8988T (cell line): ENCODE data around the gene RNF8.
A peak's percentile ranks its signal among the peaks of the same experiment; 100 is the strongest.
"Not testable (repeated sequence)": the region's sequence is repeated elsewhere in the genome, so short reads cannot be mapped to it uniquely, and the experiment has no call there.

ENCODE experiments used
- DNase-seq: peaks from one replicate; pipeline ENCODE4 v3.0.0; 2011

The RNF8 gene

GRCh38 chr6:37321516-37322415 is 32.0 kb upstream of the RNF8 start:
- DNase-seq, result no peak

GRCh38 chr6:37323580-37323979 is 30.2 kb upstream of the RNF8 start:
- no peak for DNase-seq

- DNase-seq, result peak; percentile 51
These were observed 29.4 kb upstream of the RNF8 start for GRCh38 chr6:37324131-37325033.

- DNase-seq, result not testable (repeated sequence)
These were observed 23.4 kb upstream of the RNF8 start for GRCh38 chr6:37330345-37330744.

- no peak for DNase-seq
These were observed 22.7 kb upstream of the RNF8 start for GRCh38 chr6:37331047-37331446.

- DNase-seq, result no peak
These were observed 20.9 kb upstream of the RNF8 start for GRCh38 chr6:37332894-37333293.

- no peak for DNase-seq
These were observed 19.7 kb upstream of the RNF8 start for GRCh38 chr6:37334047-37334446.

- not testable (repeated sequence) for DNase-seq
These were observed 15.5 kb upstream of the RNF8 start for GRCh38 chr6:37338317-37338716.

- no peak for DNase-seq
These were observed 15.0 kb upstream of the RNF8 start for GRCh38 chr6:37338745-37339255.

- no peak for DNase-seq
These were observed 13.8 kb upstream of the RNF8 start for GRCh38 chr6:37339741-37340638.

- no peak for DNase-seq
These were observed 13.2 kb upstream of the RNF8 start for GRCh38 chr6:37340639-37340943.

GRCh38 chr6:37343248-37343647 is 10.5 kb upstream of the RNF8 start:
- DNase-seq, result no peak

- DNase-seq, result no peak
These were observed 9.5 kb upstream of the RNF8 start for GRCh38 chr6:37344308-37344707.

GRCh38 chr6:37345804-37346203 is 8.0 kb upstream of the RNF8 start:
- DNase-seq, result not testable (repeated sequence)

- DNase-seq, result no peak
These were observed 6.6 kb upstream of the RNF8 start for GRCh38 chr6:37347177-37347576.

- DNase-seq, result no peak
These were observed 6.1 kb upstream of the RNF8 start for GRCh38 chr6:37347670-37348111.

- no peak for DNase-seq
These were observed 2.8 kb upstream of the RNF8 start for GRCh38 chr6:37351027-37351426.

- DNase-seq, result no peak
These were observed 1.4 kb upstream of the RNF8 start for GRCh38 chr6:37352384-37352783.

GRCh38 chr6:37354526-37355384 is 972 bp downstream of the RNF8 start:
- DNase-seq, result peak; percentile 39

- DNase-seq, result no peak
These were observed 3.5 kb downstream of the RNF8 start for GRCh38 chr6:37357288-37357687.

GRCh38 chr6:37357860-37358259 is 4.1 kb downstream of the RNF8 start:
- DNase-seq, result no peak

GRCh38 chr6:37359039-37359438 is 5.3 kb downstream of the RNF8 start:
- no peak for DNase-seq
